ENCODE data around the gene CD300LB.

DNA sequence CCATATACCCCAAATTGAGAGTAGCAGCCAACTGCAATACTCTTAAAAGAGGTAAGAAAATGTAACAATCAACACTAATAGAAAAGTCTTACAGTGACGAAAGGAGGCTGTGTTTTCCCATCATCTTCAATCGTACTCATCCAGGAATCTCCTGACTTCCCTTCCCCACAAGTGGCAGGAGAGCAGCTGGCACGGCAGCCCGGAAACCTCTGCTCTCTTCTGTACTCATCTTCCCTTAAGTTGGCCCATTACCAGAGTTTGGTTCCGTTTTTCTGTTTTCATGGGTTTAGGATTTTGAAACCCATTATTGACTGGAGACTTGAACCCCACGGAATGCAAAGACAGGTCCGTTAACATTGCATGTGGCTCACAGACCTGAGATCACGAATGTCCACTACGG lies 47.7 kb upstream of the CD300LB start:
- TF ChIP-seq POLR2AphosphoS5 (IDR thresholded peaks at IDR 0.05) (no peak), CTCF (IDR thresholded peaks at IDR 0.05) (no peak), POLR2A (IDR thresholded peaks at IDR 0.05) (no peak)

Data from transverse colon (tissue), 4 donors.